Measurements from ENCODE around the gene COL6A5.
"Not testable (repeated sequence)": the region's sequence is repeated elsewhere in the genome, so short reads cannot be mapped to it uniquely, and the experiment has no call there.

Gene COL6A5
- 0 to 0.17 reads per million in 2 donors for total RNA-seq

DNA sequence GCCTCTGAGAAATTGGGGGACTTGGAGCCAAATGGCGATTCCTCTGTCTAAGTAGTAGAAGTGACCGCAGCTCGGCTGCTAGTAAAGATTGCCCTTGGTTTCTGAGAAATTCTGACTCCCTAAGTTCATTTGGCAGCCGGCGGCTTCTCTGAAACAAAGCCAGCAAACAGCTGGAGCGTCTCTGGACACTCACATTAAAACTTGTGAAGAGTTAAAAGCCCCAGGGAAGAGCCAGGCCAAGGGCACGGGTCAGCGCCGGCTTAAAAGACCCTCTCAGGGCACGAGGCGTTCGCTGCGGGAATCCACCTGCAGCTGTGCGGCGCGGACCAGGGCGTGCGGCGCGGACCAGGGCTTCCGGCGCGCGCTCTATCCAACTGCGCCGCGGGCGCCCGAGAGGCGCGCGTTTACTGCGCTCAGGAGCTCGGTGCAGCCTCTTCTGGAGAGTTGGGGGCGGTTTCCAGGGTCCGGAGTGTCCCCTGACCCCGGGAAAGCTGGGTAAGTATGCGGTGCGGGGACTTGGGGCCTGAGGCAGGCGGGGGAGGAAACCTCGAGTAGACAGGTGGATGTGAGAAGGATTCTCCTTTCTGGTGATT, at the start of gene COL6A5:
TSS of gene COL6A5 (plus strand) at position 186 of the 593 bp plus-strand sequence. CDS start 27,967 bp downstream, outside the sequence.
- DNase-seq = no peak

DNA sequence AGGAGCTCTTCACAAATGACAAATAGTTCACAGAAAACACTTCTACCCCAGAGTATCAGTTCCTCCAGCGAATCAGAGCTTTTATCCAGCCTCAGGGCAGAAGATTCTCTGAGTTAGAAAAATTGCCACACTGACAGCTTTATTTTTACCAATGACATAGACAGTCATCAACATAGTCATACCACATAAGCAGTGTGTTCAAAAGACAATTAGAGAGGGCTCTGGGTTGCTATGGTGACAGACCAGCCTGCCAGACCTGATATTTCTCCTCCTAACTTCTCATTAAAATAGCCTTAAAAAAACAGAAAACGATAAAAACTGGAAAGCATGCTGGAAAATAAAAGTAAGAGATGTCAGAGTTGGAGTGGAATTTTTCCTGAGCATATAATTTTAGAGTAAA, 45.9 kb upstream of the COL6A5 start:
- DNase-seq = no peak

- DNase-seq = no peak
These were observed 44.6 kb upstream of the COL6A5 start for GRCh38 chr3:130300888-130301287.

- no peak for DNase-seq
These were observed 35.4 kb upstream of the COL6A5 start for GRCh38 chr3:130310109-130310508.

DNA sequence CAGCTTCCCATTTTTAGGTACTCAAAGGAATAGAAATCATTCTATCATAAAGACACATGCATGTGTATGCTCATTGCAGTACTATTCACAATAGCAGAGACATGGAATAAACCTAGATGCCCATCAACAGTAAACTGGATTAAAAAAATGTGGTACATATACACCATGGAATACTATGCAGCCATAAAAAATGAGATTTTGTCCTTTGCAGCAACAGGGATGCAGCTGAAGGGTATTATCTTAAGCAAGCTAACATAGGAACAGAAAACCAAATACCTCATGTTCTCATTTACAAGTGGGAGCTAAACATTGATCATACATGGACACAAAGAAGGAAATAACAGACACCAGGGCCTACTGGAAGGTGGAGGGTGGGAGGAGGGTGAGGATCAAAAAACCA, 33.1 kb upstream of the COL6A5 start:
- no peak for DNase-seq

GRCh38 chr3:130316169-130316568, 29.3 kb upstream of the COL6A5 start:
- no peak for DNase-seq

GRCh38 chr3:130323503-130323902, 22.0 kb upstream of the COL6A5 start:
- DNase-seq = no peak

DNA sequence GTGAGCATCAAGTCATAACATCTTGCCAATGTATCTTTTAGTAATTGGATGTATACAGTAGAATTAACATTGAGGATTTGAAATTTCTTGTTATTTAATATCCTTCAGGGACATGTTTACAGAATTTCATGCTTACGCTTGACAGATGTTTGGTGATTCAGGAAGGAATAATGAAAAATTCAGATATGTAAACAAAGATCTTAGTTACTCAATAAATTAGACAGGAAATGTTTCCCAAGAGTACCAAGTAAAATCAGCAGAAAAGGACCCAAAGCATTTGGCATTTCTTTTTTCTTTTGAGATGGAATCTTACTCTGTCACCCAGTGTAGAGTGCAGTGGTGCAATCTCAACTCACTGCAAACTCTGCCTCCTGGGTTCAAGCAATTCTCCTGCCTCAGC, 4.7 kb upstream of the COL6A5 start:
- no peak for DNase-seq

GRCh38 chr3:130341388-130341787, 4.1 kb upstream of the COL6A5 start:
- no peak for DNase-seq

DNA sequence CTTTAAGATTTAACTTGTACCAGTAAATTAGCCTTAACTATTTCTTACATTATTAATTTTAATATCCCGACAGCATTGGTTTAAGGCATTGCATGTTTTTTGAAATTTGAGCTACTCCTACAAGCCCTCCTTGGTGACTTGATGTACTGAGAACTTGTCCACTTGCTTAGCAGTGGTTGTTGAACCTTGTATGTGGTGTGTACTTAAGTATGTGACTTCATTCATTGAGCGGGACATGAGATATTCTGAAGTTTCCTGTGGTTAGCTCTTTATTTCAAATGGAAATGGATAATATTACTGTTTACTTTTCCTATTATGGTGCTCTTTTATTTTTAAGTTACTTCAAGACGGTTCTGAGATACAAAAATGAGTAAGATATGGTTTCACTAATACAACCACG, 3.6 kb upstream of the COL6A5 start:
- DNase-seq = no peak

GRCh38 chr3:130342821-130343661, 2.4 kb upstream of the COL6A5 start:
- no peak for DNase-seq

DNA sequence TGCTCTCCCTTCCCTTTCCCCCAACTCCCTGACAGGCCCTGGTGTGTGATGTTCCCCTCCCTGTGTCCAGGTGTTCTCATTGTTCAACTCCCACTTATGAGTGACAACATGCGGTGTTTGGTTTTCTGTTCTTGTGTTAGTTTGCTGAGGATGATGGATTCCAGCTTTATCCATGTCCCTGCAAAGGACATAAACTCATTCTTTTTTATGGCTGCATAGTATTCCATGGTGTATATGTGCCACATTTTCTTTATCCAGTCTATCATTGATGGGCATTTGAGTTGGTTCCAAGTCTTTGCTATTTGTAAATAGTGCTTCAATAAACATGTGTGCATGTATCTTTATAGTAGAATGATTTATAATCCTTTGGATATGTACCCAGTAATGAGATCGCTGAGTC, 2.8 kb downstream of the COL6A5 start:
- DNase-seq = not testable (repeated sequence)

- DNase-seq = no peak
These were observed 9.0 kb downstream of the COL6A5 start for GRCh38 chr3:130354430-130354829.

DNA sequence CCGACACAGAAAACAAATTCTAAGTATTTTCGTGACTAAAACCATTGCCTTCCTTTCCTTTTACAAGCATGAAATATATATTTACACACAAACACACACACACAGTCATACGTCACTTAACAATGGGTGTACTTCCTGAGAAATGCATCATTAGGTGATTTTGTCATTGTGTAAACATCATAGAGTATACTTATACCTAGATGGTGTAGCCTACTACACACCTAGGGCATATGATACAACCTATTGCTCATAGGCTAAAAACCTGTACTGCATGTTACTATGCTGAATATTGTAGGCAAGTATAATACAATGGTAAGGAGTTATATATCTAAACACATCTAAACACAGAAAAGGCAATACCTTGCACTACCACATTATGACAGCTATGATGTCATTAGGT, 28.6 kb downstream of the COL6A5 start:
- no peak for DNase-seq

DNA sequence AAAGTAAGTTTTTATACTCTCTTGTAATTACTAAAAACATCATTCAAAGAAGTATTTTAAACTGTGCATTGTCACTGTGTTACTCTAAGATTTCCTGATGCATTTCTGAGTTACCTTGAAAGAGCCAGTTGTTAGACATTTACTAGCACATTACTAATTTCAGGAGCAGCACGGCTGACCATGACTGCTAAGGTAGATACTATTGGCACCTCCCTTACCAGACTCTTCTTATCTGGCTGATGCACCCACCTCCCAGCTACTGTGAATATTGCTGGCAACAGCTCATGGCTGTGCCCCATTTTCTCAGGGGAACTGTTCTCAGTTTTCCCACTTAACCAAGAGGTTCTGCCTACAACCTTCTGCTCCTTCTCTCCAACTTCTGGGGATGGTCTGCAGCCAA, 29.4 kb downstream of the COL6A5 start:
- no peak for DNase-seq

DNA sequence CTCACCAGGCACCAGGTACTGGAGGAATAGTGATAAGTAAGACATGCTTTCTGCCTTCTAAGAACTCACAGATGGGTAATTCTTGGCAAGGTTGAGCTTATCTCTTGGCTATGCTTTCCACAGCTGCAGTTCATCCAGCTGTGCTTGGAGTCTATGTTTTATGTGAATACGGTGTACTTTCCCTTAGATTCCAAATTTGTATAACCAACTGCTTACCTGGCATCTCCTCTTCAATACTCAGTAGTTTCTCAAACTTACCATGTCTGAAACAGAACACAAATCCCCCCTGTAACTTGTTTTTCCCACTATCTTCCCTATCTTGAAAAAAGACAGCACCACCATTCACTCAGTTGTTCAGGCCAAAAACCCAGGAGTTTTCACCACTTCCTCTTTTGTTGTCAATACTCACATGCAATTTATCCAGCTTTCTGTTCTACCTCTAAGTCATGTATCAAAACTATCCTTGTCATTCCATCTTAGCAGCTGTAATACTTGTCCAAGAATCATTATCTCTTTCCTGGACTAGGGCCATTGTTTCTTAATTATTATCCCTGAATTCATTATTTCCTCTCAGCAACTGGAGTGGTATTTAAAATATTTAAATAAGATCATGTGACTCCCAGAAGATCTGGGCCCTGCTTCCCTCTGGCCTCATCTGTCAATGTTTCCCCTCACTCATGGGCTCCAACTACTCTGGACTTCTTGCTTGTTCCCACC, 32.6 kb downstream of the COL6A5 start:
- DNase-seq = no peak

- no peak for DNase-seq
These were observed 33.3 kb downstream of the COL6A5 start for GRCh38 chr3:130378677-130379191.

DNA sequence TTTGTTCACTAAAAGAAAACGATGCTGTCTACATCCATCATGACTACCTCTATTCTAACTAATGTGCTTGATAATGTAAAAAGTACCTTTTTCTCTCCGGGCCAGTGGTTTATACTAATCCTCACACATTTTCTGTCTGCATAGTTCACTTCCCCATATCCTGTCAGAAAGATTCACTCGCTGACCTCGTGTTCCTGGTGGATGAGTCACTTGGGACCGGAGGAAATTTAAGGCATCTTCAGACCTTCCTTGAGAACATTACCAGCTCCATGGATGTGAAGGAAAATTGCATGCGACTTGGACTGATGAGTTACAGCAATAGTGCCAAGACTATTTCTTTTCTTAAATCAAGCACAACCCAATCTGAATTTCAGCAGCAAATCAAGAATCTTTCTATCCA, 33.8 kb downstream of the COL6A5 start:
- no peak for DNase-seq

DNA sequence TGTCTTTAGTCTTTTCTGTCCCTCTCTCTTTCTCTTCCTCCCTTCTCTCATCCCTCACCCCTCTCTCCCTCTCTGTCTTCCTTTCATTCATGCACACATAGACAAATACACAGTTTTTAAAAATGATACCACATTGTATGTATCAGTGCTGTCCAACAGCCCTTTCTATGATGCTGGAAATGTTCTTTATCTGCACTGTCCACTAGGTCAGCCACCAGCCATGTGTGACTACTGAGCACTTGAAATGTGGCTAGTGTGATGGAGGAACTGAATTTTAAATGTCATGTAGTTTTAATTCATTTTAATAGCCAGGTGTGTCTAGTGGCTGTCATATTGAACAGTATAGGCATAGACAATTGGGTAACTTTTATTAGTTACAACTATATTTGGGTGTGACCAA, 34.9 kb downstream of the COL6A5 start:
- no peak for DNase-seq

GRCh38 chr3:130383424-130383823, 38.0 kb downstream of the COL6A5 start:
- no peak for DNase-seq

DNA sequence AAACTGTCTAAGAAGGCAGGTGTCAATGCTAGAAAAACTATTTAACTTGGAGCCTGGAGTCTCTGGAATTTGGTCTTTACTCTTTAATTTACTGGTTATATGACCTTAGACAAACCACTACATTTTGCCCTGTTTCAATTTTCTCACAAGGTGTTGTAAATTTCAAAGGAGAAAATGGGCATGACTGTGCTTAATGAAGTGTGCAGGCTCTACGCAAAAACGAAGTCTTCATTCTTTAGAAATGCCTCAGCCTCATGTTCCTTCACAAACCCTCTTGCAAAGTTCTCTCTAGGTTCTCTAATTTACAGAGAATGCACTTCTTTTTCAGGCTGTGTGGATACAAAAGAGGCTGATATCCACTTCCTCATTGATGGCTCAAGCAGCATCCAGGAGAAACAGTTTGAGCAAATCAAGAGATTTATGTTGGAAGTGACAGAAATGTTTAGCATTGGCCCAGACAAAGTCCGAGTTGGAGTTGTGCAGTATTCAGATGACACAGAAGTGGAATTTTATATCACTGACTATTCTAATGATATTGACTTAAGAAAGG, 39.1 kb downstream of the COL6A5 start:
- no peak for DNase-seq

GRCh38 chr3:130386604-130387263, 41.3 kb downstream of the COL6A5 start:
- no peak for DNase-seq

Data from activated gamma-delta T cell (primary cell).